Fibroblast of the conjunctiva (primary cell): ENCODE results near the gene CUZD1.

Source experiments
- DNase-seq: peaks from one replicate; pipeline ENCODE4 v3.0.0-alpha.2; 2010; ENCODE audit warnings: low read depth

CUZD1 gene

GRCh38 chr10:122854648-122855047 lies 9.0 kb upstream of the CUZD1 start:
- DNase-seq = no peak

GRCh38 chr10:122853665-122854313 lies 8.1 kb upstream of the CUZD1 start:
- no peak for DNase-seq

GRCh38 chr10:122852261-122852660 lies 6.6 kb upstream of the CUZD1 start:
- DNase-seq = no peak

DNA sequence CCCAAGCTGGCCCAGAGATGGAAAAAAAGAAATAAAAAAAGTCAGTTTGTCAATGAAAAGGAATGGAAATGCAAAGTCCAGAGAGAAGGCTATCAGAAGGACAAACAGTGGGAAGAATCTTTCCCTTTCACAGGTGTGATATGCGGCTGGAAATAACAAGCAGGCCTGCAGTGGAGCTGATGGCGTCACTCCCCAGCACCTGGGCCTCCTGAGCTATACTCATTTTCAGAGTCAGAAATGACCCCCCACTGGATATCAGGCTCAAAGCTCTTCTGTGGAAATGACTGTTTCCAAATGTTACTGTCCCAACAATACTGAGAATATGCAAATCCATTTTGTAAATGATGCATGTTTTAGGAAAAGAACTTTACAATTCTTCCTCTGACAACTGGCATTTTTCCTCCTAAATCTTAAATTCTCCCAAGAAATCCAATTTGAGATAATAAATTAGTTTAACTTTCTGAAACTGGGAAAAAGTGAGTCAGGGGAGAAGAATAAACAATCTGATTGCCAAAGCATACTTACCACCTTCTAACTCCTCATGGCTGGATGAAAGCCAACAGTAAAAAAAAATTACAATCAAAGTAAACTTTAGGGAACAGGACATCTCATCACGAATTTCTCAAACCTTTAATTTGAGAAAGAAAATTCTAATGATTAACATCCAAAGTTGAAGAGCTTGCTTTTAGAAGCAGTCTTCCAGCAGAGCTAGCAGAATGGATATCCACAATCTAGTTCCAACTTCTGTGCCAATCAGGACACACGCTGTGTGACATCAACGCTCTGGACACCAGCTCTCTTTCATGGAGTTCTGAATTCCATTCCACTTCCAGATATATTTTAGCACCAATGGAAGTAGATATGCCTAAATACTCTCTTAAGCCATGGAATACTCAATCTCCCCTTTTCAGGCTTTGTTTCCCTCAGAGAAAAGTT lies 5.3 kb upstream of the CUZD1 start:
- no peak for DNase-seq

GRCh38 chr10:122849900-122850605 lies 4.4 kb upstream of the CUZD1 start:
- DNase-seq = no peak

DNA sequence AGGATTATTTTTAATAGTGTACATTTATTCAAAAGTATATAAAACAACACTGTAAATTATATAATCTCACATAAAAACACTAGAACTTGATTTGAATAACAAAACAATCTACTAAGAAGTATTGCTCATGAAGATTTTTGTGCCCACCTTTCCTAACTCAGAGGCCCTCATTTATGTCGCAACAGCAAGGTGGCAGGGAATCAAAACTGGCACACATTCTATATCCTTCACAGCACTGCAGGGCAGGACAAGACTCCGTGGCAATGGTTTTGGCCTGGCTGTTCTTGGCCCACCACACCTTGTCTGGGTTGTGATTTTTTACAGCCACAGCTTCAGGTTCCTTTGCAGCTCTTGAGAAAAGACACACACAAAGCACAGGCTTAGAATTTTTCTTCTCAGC lies 3.4 kb upstream of the CUZD1 start:
- no peak for DNase-seq

GRCh38 chr10:122847782-122848604 lies 2.3 kb upstream of the CUZD1 start:
- DNase-seq = no peak

DNA sequence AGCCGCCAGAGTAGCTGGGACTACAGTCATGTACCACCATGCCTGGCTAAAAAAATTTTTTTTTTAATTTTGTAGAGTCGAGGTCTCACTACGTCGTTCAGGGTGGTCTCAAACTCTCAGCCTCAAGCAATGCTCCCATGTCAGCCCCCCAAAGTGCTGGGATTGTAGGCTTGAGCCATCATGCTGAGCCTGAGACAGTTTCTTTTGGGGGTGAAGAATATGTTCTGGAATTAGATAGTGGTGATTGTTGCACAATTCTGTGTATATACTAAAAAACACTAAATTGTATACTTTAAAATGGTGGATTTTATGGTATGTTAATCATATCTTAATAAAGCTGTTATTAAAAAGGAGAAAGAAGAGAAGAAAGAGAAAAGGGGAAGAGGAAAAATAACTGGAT lies 1.5 kb downstream of the CUZD1 start:
- DNase-seq = no peak

DNA sequence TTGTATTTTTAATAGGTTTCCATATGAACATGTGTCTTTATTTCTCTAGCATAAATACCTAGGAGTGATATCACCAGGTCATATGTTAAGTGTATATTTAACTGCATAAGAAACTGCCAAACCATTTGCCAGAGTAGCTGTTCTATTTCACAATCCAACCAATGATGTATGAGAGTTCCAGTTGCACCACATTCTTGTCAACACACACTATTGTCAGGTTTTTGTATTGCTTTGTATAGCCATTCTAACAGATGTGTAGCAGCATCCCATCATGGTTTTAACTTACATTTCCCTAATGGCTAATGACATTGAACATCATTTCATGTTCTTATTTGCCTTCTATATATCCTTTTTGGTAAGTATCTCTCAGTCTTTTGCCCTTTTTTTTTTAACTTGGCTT lies 4.1 kb downstream of the CUZD1 start:
- no peak for DNase-seq

- no peak for DNase-seq
Measured at GRCh38 chr10:122839505-122839904, 6.2 kb downstream of the CUZD1 start.

DNA sequence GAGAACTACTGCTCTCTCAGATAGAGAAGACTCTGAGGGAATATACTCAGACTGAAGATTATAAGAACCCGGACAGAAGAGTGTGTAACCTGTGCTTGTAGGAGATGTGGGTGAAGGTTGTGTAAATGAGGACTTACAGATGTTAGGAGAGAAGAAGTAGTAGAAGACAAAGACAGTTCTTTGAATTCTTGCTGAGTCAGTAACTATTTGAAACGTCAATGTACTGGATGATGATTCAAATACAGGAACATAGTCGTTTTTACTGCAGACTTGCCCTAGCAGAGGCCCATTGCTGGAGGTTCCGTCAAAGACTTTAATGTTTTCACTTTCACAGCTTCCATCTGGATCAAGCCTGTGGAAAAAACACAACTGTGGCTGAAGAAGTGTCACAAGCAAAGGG lies 6.8 kb downstream of the CUZD1 start:
- no peak for DNase-seq

- no peak for DNase-seq
Measured at GRCh38 chr10:122835908-122836307, 9.7 kb downstream of the CUZD1 start.

DNA sequence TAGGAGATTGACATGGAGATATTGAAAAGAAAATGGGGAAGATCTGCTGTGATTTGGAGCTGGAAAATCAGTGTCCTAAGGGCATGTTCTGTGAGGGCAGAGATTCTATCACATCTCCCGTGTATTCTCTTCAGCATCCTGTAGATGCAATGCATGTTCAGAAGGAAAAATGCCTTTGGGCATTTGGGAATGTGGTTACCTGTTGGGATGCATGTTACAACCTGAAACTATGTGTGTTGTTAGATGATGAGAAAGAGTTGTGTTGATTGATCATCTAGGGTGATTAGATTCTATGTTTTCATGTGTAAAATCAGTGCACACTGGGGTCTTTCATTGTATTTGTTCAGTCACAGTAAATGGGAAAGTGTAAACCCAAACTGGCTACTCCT lies 14.7 kb downstream of the CUZD1 start:
- DNase-seq = no peak

DNA sequence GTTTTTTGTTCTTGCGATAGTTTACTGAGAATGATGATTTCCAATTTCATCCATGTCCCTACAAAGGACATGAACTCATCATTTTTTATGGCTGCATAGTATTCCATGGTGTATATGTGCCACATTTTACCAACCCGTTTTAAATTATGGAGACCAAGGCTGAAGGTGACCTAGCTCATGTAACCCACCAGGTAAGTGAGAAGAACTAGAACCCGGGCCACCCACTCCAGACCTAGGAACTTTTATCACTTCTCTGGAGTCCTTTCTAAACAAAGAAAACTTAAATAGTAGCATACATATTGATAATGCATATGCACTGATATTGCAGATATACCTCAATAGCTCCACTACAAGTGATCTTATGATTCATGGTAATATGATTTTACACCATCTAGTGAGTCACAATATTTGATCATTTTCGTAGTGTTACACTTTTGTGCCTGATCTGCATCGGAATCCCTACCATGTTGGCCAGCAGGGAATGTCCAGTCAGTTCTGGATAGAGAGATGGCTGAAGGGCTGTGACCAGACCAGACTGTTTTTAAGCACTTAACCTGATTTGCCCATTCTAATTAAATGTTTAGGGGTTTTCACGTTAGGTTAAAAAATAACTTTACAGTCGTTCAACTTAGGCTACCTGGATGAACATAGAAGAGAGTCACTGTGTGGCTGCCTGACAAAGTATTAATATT lies 15.2 kb downstream of the CUZD1 start:
- no peak for DNase-seq

DNA sequence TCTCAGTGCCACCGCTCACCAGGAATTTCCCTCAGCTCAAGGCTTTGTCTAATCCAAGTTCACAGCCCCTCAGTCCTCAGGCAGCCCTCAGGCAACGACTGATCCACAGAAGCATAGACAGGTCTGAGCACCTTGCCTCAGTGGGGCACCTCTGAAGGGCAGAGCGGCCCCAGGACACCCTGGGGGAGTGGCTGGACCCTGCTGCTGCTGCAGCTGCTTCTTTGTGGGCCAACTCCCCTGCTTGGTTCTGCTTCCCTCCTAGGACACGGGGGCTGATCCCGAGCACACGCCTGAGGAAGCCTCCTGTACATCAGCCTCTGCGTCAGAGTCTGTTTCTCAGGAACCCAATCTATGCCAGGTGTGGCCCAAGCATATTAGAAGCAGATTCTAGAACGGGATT lies 16.2 kb downstream of the CUZD1 start:
- DNase-seq = no peak

DNA sequence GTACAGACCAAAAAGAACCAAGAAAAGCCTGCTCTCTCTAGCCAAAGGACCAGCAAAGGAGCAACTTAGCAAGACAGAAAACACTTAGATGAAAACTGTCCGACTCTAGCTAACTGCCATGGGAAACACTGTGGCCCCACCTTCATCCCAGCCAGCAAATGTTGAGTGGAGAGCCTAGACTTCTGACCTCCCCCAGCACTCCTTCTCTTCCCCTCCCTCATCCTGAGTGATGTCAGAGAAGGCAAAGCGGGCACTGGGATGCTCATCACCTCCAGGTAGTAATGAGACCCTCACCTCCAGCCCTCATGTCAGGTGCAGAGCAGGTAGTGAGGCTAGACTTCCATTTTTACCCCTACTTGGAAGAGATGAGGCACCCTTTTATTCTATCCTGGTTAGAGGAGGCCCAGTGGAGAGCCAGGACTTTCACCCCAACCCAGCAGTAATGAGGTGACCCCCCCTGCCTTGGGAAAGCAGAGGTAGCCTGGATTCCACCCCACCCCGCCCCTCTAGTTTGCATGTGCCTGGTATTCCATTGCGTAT lies 16.9 kb downstream of the CUZD1 start:
- no peak for DNase-seq

- no peak for DNase-seq
Measured at GRCh38 chr10:122827302-122827701, 18.4 kb downstream of the CUZD1 start.

DNA sequence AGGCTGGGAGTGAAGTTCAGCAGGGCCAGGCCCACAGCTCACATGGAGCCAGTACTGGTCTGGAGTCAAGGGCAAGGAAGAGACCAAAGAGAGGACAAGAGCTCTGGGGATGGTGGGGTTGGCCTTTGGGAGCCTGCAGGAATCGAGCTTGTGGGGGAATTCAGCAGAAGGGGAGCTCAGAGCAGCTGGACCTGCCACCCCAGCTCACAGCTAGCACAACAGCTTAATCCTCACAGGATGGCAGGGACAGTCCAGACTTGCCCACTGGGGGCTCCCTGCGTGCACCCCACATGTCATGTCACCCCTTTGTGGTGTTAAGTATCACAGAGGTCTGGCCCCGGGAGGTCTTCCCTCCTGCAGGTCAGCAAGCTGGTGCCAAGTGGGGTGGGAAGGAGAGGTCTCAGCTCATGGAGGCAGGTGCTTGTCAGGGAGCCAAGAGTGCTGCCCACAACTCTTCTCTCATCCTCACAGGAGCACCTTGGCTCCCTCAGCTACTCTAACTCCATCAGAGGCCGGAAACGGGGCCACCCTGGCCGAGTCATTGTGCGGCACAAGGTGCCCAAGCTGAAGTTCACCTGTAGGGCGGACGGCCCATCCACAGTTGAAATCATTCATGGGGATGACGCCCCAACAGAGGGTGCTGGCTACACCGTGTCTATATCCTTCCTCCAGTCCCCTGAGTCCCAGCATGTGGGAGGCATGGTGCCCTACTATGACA lies 22.5 kb downstream of the CUZD1 start:
- DNase-seq = no peak

- DNase-seq = no peak
Measured at GRCh38 chr10:122821808-122822207, 23.8 kb downstream of the CUZD1 start.

GRCh38 chr10:122815458-122815857 lies 30.2 kb downstream of the CUZD1 start:
- no peak for DNase-seq
